A673 (cell line): ENCODE measurements around the gene SLC22A1.

Source experiments
- EZH2 ChIP-seq: fragments of 200-600 bp; sonication (generic); IDR thresholded peaks from 2 replicates; pipeline ENCODE4 v1.6.1; 2017; ENCODE audit warnings: borderline replicate concordance, low read depth, mild to moderate bottlenecking, mixed read lengths, antibody characterized with exemption, low read length; ENCODE audit not compliant: poor library complexity, severe bottlenecking
- TF ChIP-seq, protein P1 (sequence below): fragments of 300-800, 200-600 bp; sonication (generic); conservative IDR thresholded peaks from 2 replicates; pipeline ENCODE4 v1.5.1; 2017; ENCODE audit warnings: low read depth, mild to moderate bottlenecking, antibody characterized with exemption, low read length, moderate library complexity, mixed read lengths

- TF ChIP-seq, protein P1, sequence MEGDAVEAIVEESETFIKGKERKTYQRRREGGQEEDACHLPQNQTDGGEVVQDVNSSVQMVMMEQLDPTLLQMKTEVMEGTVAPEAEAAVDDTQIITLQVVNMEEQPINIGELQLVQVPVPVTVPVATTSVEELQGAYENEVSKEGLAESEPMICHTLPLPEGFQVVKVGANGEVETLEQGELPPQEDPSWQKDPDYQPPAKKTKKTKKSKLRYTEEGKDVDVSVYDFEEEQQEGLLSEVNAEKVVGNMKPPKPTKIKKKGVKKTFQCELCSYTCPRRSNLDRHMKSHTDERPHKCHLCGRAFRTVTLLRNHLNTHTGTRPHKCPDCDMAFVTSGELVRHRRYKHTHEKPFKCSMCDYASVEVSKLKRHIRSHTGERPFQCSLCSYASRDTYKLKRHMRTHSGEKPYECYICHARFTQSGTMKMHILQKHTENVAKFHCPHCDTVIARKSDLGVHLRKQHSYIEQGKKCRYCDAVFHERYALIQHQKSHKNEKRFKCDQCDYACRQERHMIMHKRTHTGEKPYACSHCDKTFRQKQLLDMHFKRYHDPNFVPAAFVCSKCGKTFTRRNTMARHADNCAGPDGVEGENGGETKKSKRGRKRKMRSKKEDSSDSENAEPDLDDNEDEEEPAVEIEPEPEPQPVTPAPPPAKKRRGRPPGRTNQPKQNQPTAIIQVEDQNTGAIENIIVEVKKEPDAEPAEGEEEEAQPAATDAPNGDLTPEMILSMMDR = no peak
- no peak for TF ChIP-seq EZH2
Observed at GRCh38 chr6:160162030-160162566, 40.5 kb downstream of the SLC22A1 start.
